Nephron progenitor cell (in vitro differentiated cells): ENCODE measurements around the gene RERE.

Experiments
- DNase-seq: peaks from one replicate; pipeline ENCODE4 v3.0.0; 2021
- H3K27ac Mint-ChIP-seq: 2 replicates; pipeline ENCODE4 v1.8.0; 2021; ENCODE audit warnings: mild to moderate bottlenecking, moderate library complexity, mixed read lengths
- H3K27me3 Mint-ChIP-seq: 2 replicates; pipeline ENCODE4 v1.8.0; 2021; ENCODE audit warnings: mild to moderate bottlenecking, low read depth, mixed read lengths; ENCODE audit not compliant: poor library complexity
- H3K36me3 Mint-ChIP-seq: 2 replicates; pipeline ENCODE4 v1.8.0; 2021; ENCODE audit warnings: low read depth, mixed read lengths
- H3K4me1 Mint-ChIP-seq: 2 replicates; pipeline ENCODE4 v1.8.0; 2021; ENCODE audit warnings: mixed read lengths
- H3K4me3 Mint-ChIP-seq: 2 replicates; pipeline ENCODE4 v1.8.0; 2021; ENCODE audit warnings: mild to moderate bottlenecking, moderate library complexity, mixed read lengths
- H3K9me3 Mint-ChIP-seq: 2 replicates; pipeline ENCODE4 v1.8.0; 2021; ENCODE audit warnings: mild to moderate bottlenecking, moderate library complexity, mixed read lengths
- CTCF ChIP-seq: fragments of 200-600 bp; sonication (generic); IDR thresholded peaks from 2 replicates; pipeline ENCODE4 v1.5.0; 2021; ENCODE audit warnings: antibody characterized with exemption

RERE gene

DNA sequence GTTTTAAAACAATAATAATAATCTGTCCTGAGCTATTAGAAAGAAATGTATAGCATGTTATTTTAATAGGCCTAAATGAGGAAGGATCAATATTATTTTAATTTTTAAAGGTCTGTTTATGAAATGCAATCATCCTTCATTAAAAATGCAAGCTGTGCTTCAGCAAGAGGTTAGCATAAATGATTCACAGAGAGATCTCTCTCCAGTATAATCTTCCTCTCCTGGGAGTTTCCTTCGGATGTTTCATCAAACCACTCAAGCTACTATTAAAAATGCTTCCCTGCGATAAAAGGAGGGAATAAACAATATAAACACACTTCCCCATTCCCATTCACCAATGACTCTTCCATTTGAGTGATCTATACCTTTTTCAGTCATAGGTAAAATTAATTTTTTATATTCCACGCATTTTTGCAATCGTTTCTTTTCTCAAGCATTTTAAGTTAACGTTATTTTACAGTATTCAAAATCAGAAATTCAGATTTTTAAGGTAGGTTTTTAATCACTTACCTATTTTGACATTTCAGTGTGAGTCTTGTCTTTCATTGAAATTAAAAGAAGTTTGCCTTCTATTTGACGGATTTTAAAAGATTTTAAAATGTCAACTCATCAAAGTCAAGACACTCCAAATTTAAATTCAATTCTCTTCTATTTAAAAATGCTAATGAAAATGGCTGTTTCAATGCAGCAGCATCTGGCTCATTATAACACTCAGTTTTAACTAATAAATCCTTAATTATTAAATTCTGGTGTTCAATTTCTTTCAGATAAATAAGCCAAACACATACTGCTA, 64.3 kb downstream of the RERE start:
- peaks cover 18% of the 10 kb centered on the region for H3K4me1 Mint-ChIP-seq
- H3K36me3 Mint-ChIP-seq, result peaks cover 39% of the 10 kb centered on the region
- H3K4me3 Mint-ChIP-seq, result no peak overlapping the region
- no peaks in the 10 kb centered on the region for H3K27me3 Mint-ChIP-seq
- no peak for TF ChIP-seq CTCF
- peaks cover 16% of the 10 kb centered on the region for H3K9me3 Mint-ChIP-seq
- H3K27ac Mint-ChIP-seq, result no peak overlapping the region
- no peak for DNase-seq

DNA sequence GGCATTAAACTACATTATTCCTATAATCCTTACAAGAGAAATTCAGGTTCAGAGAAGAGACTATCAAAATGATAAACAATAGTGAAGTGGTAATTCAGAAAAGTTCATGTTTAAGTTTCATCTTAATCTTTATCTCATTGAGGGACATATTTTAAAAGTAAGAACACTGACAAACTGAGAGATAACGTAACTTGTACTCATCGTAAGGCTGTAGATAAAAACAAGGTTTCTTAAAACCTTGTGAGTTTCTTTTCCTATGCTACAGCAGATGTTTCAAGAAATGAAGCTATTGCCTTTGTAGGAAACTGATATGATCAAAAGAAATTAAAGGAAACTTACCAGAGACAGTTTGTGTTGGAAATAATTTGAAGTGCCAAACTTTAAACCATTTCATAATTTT, 65.0 kb downstream of the RERE start:
- Mint-ChIP-seq H3K4me1 (peaks cover 18% of the 10 kb centered on the region), H3K36me3 (peaks cover 40% of the 10 kb centered on the region), H3K4me3 (no peak overlapping the region), H3K27ac (no peak overlapping the region), H3K27me3 (no peaks in the 10 kb centered on the region), H3K9me3 (peaks cover 13% of the 10 kb centered on the region)
- no peak for TF ChIP-seq CTCF
- no peak for DNase-seq

- Mint-ChIP-seq H3K9me3 (peaks cover 10% of the 10 kb centered on the region), H3K27ac (no peak overlapping the region), H3K4me1 (peaks cover 18% of the 10 kb centered on the region), H3K36me3 (peaks cover 40% of the 10 kb centered on the region), H3K27me3 (no peaks in the 10 kb centered on the region), H3K4me3 (no peak overlapping the region)
- no peak for DNase-seq
- TF ChIP-seq CTCF, result no peak
These were observed 65.5 kb downstream of the RERE start for GRCh38 chr1:8751984-8752383.

DNA sequence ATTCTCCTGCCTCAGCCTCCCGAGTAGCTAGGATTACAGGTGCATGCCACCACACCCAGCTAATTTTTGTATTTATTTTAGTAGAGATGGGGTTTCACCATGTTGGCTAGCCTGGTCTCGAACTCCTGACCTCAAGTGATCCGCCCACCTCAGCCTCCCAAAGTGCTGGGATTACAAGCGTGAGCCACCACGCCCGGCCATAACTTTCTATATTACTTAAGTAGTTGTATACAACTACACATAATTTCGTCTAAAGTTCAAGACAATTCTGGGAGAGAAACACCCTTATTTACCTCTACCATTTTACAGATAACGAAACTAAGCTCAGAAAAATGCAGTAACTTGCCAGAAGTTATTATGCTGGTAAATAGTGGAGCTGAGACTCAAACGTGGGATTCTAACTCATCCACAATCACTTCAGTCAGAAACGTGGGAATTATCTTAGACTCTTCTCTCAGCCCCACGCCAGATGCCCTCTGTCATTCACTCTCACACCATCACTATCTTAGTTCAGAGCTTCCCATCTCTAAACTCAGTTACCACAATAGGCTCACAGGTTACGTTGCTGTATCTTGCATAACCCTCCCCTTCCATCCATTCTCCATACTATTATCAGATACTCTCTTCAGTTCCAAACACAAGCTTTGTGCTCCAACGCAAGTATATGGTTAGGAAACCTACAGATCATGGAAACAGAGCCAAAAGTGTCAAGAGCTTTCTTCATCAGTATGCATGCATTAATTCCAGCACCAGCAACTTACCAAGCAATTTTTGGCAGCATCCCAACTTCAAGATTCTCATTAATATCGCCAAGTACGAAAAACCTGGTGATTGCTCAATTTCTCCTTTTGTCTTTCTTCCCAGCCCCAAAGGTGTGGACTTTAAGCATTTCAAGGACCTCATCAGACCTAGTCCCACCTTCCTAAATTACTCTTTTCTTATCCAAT, 69.3 kb downstream of the RERE start:
- H3K4me3 Mint-ChIP-seq, result no peak overlapping the region
- H3K36me3 Mint-ChIP-seq, result peaks cover 45% of the 10 kb centered on the region
- no peak overlapping the region for H3K27ac Mint-ChIP-seq
- H3K9me3 Mint-ChIP-seq, result peaks cover 10% of the 10 kb centered on the region
- H3K4me1 Mint-ChIP-seq, result peaks cover 6% of the 10 kb centered on the region
- no peak for DNase-seq
- H3K27me3 Mint-ChIP-seq, result no peaks in the 10 kb centered on the region
- no peak for TF ChIP-seq CTCF

DNA sequence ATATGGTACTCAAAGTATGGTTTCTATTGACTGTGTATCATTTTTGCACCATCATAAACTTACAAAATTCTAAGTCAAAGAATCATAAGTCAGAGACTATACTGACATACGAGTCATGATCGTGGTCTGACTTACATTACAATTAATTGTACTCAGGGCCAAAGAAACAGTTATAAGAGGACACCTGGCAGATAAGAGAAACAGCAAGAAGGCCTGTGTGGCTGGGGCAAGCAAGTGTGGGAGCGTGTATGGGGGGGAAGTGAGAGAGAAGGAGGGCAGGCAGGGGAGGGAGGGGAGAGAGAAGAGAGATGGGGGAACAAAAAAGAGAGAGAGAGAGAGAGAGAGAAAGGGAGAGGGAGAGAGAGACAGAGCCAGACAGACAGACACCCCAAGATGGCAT, 70.9 kb downstream of the RERE start:
- no peak for DNase-seq
- Mint-ChIP-seq H3K9me3 (peaks cover 12% of the 10 kb centered on the region), H3K27me3 (no peaks in the 10 kb centered on the region), H3K27ac (no peak overlapping the region), H3K4me1 (peaks cover 6% of the 10 kb centered on the region), H3K4me3 (no peak overlapping the region), H3K36me3 (peaks cover 54% of the 10 kb centered on the region)
- no peak for TF ChIP-seq CTCF
